Bronchial epithelial cell (primary cell): ENCODE data around the gene SUN1. TPM values are rescaled to one million over a fixed set of nuclear protein-coding genes. Genes with fewer than 3 reads are reported as not detected.

Source experiments
- DNase-seq: peaks from one replicate; pipeline ENCODE4 v3.0.0-alpha.2; 2010; ENCODE audit warnings: low read depth
- FAIRE-seq: peaks from 2 replicates; lab custom pipeline; 2011; peaks lifted over from hg19 to GRCh38; lab: Jason Lieb, UNC
- H3K27me3 ChIP-seq: 2 replicates; pipeline ENCODE4 v1.5.1; 2011; ENCODE audit warnings: low read length; ENCODE audit not compliant: control insufficient read depth, insufficient read depth
- H3K36me3 ChIP-seq: 2 replicates; pipeline ENCODE4 v1.5.1; 2011; ENCODE audit warnings: low read length; ENCODE audit not compliant: control insufficient read depth, insufficient read depth
- H3K4me3 ChIP-seq: 2 replicates; pipeline ENCODE4 v1.5.1; 2011; ENCODE audit warnings: mild to moderate bottlenecking, low read depth, low read length, control low read depth
- CTCF ChIP-seq: IDR thresholded peaks from 2 replicates; pipeline ENCODE4 v1.5.1; 2011; ENCODE audit warnings: mild to moderate bottlenecking, moderate library complexity, low read length, control low read depth, inconsistent platforms; ENCODE audit not compliant: insufficient read depth, severe bottlenecking
- total RNA-seq: library from RNA; depleted of rRNA; stranded (reverse); fragments of >200 nt; gene quantifications from 2 replicates; pipeline ENCODE4 v1.2.1, GENCODE V29; 2014

SUN1 gene
- total RNA-seq, 1 donor from 2014 or later = 176 TPM

GRCh38 chr7:816751-817671 lies 15.3 kb upstream of the SUN1 start:
- DNase-seq = peak; percentile 27
- Histone ChIP-seq H3K4me3 (peak overlapping the region; percentile 91), H3K27me3 (no peaks in the 10 kb centered on the region), H3K36me3 (peaks cover 3% of the 10 kb centered on the region)
- no peak for FAIRE-seq
- TF ChIP-seq CTCF = no peak

- Histone ChIP-seq H3K27me3 (no peaks in the 10 kb centered on the region), H3K4me3 (no peak overlapping the region), H3K36me3 (peaks cover 8% of the 10 kb centered on the region)
- peak; percentile 67 for DNase-seq
- FAIRE-seq = no peak
- TF ChIP-seq CTCF = peak; percentile 20
Observed at GRCh38 chr7:818031-818699, 14.1 kb upstream of the SUN1 start.

- H3K27me3 ChIP-seq = no peaks in the 10 kb centered on the region
- TF ChIP-seq CTCF = no peak
- FAIRE-seq (no peak), DNase-seq (no peak)
- peaks cover 10% of the 10 kb centered on the region for H3K36me3 ChIP-seq
- no peak overlapping the region for H3K4me3 ChIP-seq
Observed at GRCh38 chr7:820341-820740, 11.9 kb upstream of the SUN1 start.

GRCh38 chr7:821688-822087 lies 10.6 kb upstream of the SUN1 start:
- DNase-seq (no peak), FAIRE-seq (no peak)
- no peaks in the 10 kb centered on the region for H3K27me3 ChIP-seq
- H3K4me3 ChIP-seq = no peak overlapping the region
- H3K36me3 ChIP-seq = peaks cover 14% of the 10 kb centered on the region
- no peak for TF ChIP-seq CTCF

- H3K4me3 ChIP-seq = no peak overlapping the region
- FAIRE-seq (no peak), DNase-seq (no peak)
- H3K36me3 ChIP-seq = peaks cover 14% of the 10 kb centered on the region
- no peak for TF ChIP-seq CTCF
- H3K27me3 ChIP-seq = no peaks in the 10 kb centered on the region
Observed at GRCh38 chr7:822692-823276, 9.5 kb upstream of the SUN1 start.
